H1 (cell line): ENCODE measurements around the gene WDR3. TPM values are rescaled to one million over a fixed set of nuclear protein-coding genes. Genes with fewer than 3 reads are reported as not detected.

ENCODE experiments used
- CTCF ChIA-PET: fragments of 300-600 bp; sonication (Branson Sonifier 250); formaldehyde crosslinking; loops from one replicate; lab custom pipeline; 2021; ENCODE audit not compliant: partially characterized antibody; lab: Charles Lee
- POLR2A ChIA-PET: fragments of 300-600 bp; sonication (Branson Sonifier 250); formaldehyde crosslinking; loops from one replicate; lab custom pipeline; 2021; ENCODE audit warnings: inconsistent platforms; ENCODE audit not compliant: partially characterized antibody; lab: Charles Lee
- DNase-seq, 2 experiments: peaks; one replicate each; pipeline versions ENCODE4 v3.0.0 to v3.0.0-alpha.2; 2010 to 2022; ENCODE audit warnings: low spot score in 2 of 2, low read depth in 1 of 2, mixed read lengths in 1 of 2
- FAIRE-seq: peaks from 2 replicates; lab custom pipeline; 2011; peaks lifted over from hg19 to GRCh38; lab: Jason Lieb, UNC
- H2AFZ ChIP-seq: 2 replicates; pipeline ENCODE4 v1.8.1; 2012; ENCODE audit warnings: low read length, inconsistent platforms
- H2AK5ac ChIP-seq: 2 replicates; pipeline ENCODE4 v1.6.1; 2013; ENCODE audit warnings: low read depth, low read length
- H2BK120ac ChIP-seq: replicated peaks from 2 replicates; pipeline ENCODE3; 2013; ENCODE audit warnings: low read depth, low read length, inconsistent platforms
- H2BK12ac ChIP-seq: 2 replicates; pipeline ENCODE4 v1.6.1; 2013; ENCODE audit warnings: low read depth, low read length
- H2BK15ac ChIP-seq: 2 replicates; pipeline ENCODE4 v1.6.1; 2013; ENCODE audit warnings: low read length
- H2BK20ac ChIP-seq: 2 replicates; pipeline ENCODE4 v1.6.1; 2013; ENCODE audit warnings: low read length
- H2BK5ac ChIP-seq: 2 replicates; pipeline ENCODE4 v1.6.1; 2013; ENCODE audit warnings: low read depth, low read length
- H3K14ac ChIP-seq: 2 replicates; pipeline ENCODE4 v1.6.1; 2013; ENCODE audit warnings: inconsistent platforms; ENCODE audit not compliant: insufficient read length
- H3K18ac ChIP-seq: 2 replicates; pipeline ENCODE4 v1.6.1; 2013; ENCODE audit warnings: low read length; ENCODE audit errors: extremely low read depth
- H3K23ac ChIP-seq: 2 replicates; pipeline ENCODE4 v1.6.1; 2013; ENCODE audit warnings: inconsistent platforms; ENCODE audit not compliant: insufficient read length
- H3K23me2 ChIP-seq: 2 replicates; pipeline ENCODE4 v1.6.1; 2013; ENCODE audit warnings: low read depth, low read length
- H3K27ac ChIP-seq: 2 replicates; pipeline ENCODE4 v1.6.1; 2011; ENCODE audit warnings: low read depth, low read length, inconsistent platforms
- H3K27me3 ChIP-seq, 4 experiments: replicated peaks in 1 of 4; 1 replicate in 1 of 4; 2 replicates in 3 of 4; pipeline versions ENCODE4 v1.6.1 to v1.8.1; 2011 to 2013; ENCODE audit warnings: low read length in 3 of 4, mild to moderate bottlenecking in 3 of 4, inconsistent platforms in 2 of 4, mixed read lengths in 2 of 4, moderate library complexity in 1 of 4; ENCODE audit not compliant: control insufficient read depth in 3 of 4, insufficient read depth in 3 of 4; ENCODE audit errors: extremely low read depth in 1 of 4
- H3K36me3 ChIP-seq, 4 experiments: 2 replicates each; pipeline versions ENCODE4 v1.6.1 to v1.8.1; 2011 to 2013; ENCODE audit warnings: mild to moderate bottlenecking in 4 of 4, low read length in 3 of 4, moderate library complexity in 2 of 4, control low read depth in 1 of 4, inconsistent platforms in 1 of 4; ENCODE audit not compliant: insufficient read depth in 4 of 4, control insufficient read depth in 2 of 4
- H3K4ac ChIP-seq: replicated peaks from 2 replicates; pipeline ENCODE3; 2013; ENCODE audit warnings: low read length, low read depth, mixed read lengths, inconsistent platforms; ENCODE audit not compliant: insufficient read length
- H3K4me1 ChIP-seq, 4 experiments: replicated peaks in 1 of 4; 1 replicate in 1 of 4; 2 replicates in 3 of 4; pipeline versions ENCODE4 v1.6.1 to v1.8.1; 2011 to 2013; ENCODE audit warnings: low read length in 3 of 4, inconsistent platforms in 2 of 4, mixed read lengths in 1 of 4; ENCODE audit not compliant: insufficient read depth in 4 of 4, control insufficient read depth in 3 of 4
- H3K4me2 ChIP-seq, 2 experiments: 2 replicates each; pipeline versions ENCODE4 v1.6.1 to v1.8.1; 2011 to 2013; ENCODE audit warnings: low read depth in 2 of 2, low read length in 2 of 2, control low read depth in 1 of 2, inconsistent platforms in 1 of 2, mild to moderate bottlenecking in 1 of 2; ENCODE audit not compliant: insufficient read depth in 1 of 2
- H3K4me3 ChIP-seq, 4 experiments: fragments of 200-600, 300-600 bp in 1 of 4; sonication (generic), shearing (Covaris generic), sonication (Bioruptor Twin) in 1 of 4; 2 replicates each; pipeline versions ENCODE4 v1.5.1 to v1.8.1; 2011 to 2016; ENCODE audit warnings: low read length in 4 of 4, low read depth in 3 of 4, control low read depth in 2 of 4, inconsistent platforms in 2 of 4, mild to moderate bottlenecking in 2 of 4, mixed read lengths in 1 of 4, moderate library complexity in 1 of 4; ENCODE audit not compliant: insufficient read depth in 2 of 4; ENCODE audit errors: extremely low read depth in 1 of 4
- H3K56ac ChIP-seq: replicated peaks from 2 replicates; pipeline ENCODE3; 2013; ENCODE audit warnings: low read depth, mild to moderate bottlenecking, mixed read lengths, low read length, inconsistent platforms; ENCODE audit not compliant: insufficient read length
- H3K79me1 ChIP-seq: 2 replicates; pipeline ENCODE4 v1.6.1; 2013; ENCODE audit warnings: low read depth, low read length, control low read depth
- H3K79me2 ChIP-seq, 2 experiments: 2 replicates each; pipeline versions ENCODE4 v1.6.1 to v1.8.1; 2012 to 2013; ENCODE audit warnings: low read length in 2 of 2, mild to moderate bottlenecking in 2 of 2, inconsistent platforms in 1 of 2; ENCODE audit not compliant: insufficient read depth in 2 of 2, control insufficient read depth in 1 of 2
- H3K9ac ChIP-seq, 4 experiments: replicated peaks in 1 of 4; 1 replicate in 1 of 4; 2 replicates in 3 of 4; pipeline versions ENCODE4 v1.6.1 to v1.8.1; 2011 to 2013; ENCODE audit warnings: low read depth in 3 of 4, low read length in 3 of 4, control low read depth in 2 of 4, mild to moderate bottlenecking in 2 of 4, moderate library complexity in 2 of 4, inconsistent platforms in 1 of 4; ENCODE audit errors: extremely low read depth in 1 of 4
- H3K9me3 ChIP-seq, 2 experiments: 2 replicates each; pipeline versions ENCODE4 v1.6.1 to v1.8.1; 2012 to 2013; ENCODE audit warnings: mild to moderate bottlenecking in 2 of 2, moderate library complexity in 2 of 2, control low read depth in 1 of 2, inconsistent platforms in 1 of 2, low read depth in 1 of 2, low read length in 1 of 2, mixed read lengths in 1 of 2; ENCODE audit not compliant: insufficient read depth in 2 of 2
- H4K20me1 ChIP-seq, 2 experiments: replicated peaks in 1 of 2; 2 replicates each; pipeline versions ENCODE3 to v1.8.1; 2011 to 2013; ENCODE audit warnings: inconsistent platforms in 2 of 2, low read length in 2 of 2, mild to moderate bottlenecking in 1 of 2; ENCODE audit not compliant: insufficient read depth in 2 of 2, control insufficient read depth in 1 of 2
- H4K5ac ChIP-seq: 2 replicates; pipeline ENCODE4 v1.6.1; 2013; ENCODE audit warnings: low read length, low read depth, mixed read lengths, inconsistent platforms; ENCODE audit not compliant: insufficient read length
- H4K8ac ChIP-seq: 2 replicates; pipeline ENCODE4 v1.8.0; 2013; ENCODE audit warnings: mild to moderate bottlenecking, moderate library complexity, low read length, inconsistent platforms; ENCODE audit not compliant: insufficient read depth; ENCODE audit errors: extremely low read depth
- H4K91ac ChIP-seq: replicated peaks from 2 replicates; pipeline ENCODE3; 2013; ENCODE audit warnings: low read length, mixed read lengths, inconsistent platforms; ENCODE audit not compliant: insufficient read length
- CHD2 ChIP-seq: IDR thresholded peaks from 2 replicates; pipeline ENCODE4 v1.6.1; 2012; ENCODE audit warnings: low read length, improper control_type of control experiment
- CREB1 ChIP-seq: IDR thresholded peaks from 2 replicates; pipeline ENCODE4 v1.6.1; 2012; ENCODE audit warnings: inconsistent platforms
- EP300 ChIP-seq, 2 experiments: IDR thresholded peaks; 1 replicate in 1 of 2; 2 replicates in 1 of 2; pipeline ENCODE4 v1.6.1; 2011 to 2012; ENCODE audit warnings: low read depth in 2 of 2, low read length in 2 of 2, mild to moderate bottlenecking in 2 of 2, borderline replicate concordance in 1 of 2, inconsistent platforms in 1 of 2, moderate library complexity in 1 of 2
- JUND ChIP-seq: IDR thresholded peaks from 2 replicates; pipeline ENCODE4 v1.6.1; 2011; ENCODE audit warnings: mild to moderate bottlenecking, improper control_type of control experiment, low read length
- RAD21 ChIP-seq, 2 experiments: IDR thresholded peaks in 1 of 2; conservative IDR thresholded peaks in 1 of 2; 2 replicates each; pipeline ENCODE4 v1.6.1; 2011; ENCODE audit warnings: low read depth in 2 of 2, low read length in 2 of 2, improper control_type of control experiment in 1 of 2, inconsistent platforms in 1 of 2, mild to moderate bottlenecking in 1 of 2, moderate library complexity in 1 of 2
- RBBP5 ChIP-seq: IDR thresholded peaks from 2 replicates; pipeline ENCODE4 v1.7.1; 2012; ENCODE audit warnings: low read depth, mild to moderate bottlenecking, inconsistent platforms, low read length, moderate library complexity, borderline replicate concordance
- RXRA ChIP-seq: IDR thresholded peaks from 2 replicates; pipeline ENCODE4 v1.6.1; 2011; ENCODE audit warnings: low read depth, mild to moderate bottlenecking, low read length, moderate library complexity; ENCODE audit not compliant: insufficient read depth
- SIX5 ChIP-seq: IDR thresholded peaks from 2 replicates; pipeline ENCODE4 v1.6.1; 2011; ENCODE audit warnings: mild to moderate bottlenecking, low read depth, low read length
- TAF1 ChIP-seq: IDR thresholded peaks from 2 replicates; pipeline ENCODE4 v1.6.1; 2011; ENCODE audit warnings: mild to moderate bottlenecking, low read depth, low read length
- WGBS, 2 experiments: shearing (Covaris generic) in 1 of 2; methylation state at CpG; one replicate each; pipeline versions ENCODE4 v1.1.6 to v1.1.7; 2013 to 2015; ENCODE audit warnings: low lambda C conversion rate in 2 of 2, mixed read lengths in 2 of 2, inconsistent platforms in 1 of 2, low coverage in 1 of 2, missing lambda C conversion rate in 1 of 2; ENCODE audit not compliant: insufficient replicate concordance in 2 of 2, insufficient coverage in 1 of 2, insufficient read length in 1 of 2; ENCODE audit errors: extremely low coverage in 1 of 2, missing lambda C conversion rate in 1 of 2; 5-methylcytosine and 5-hydroxymethylcytosine counted together
- polyA plus RNA-seq, 7 experiments: library from polyadenylated mRNA; depleted of rRNA in 3 of 7; stranded (reverse) in 5 of 7; unstranded in 2 of 7; fragments of >200 nt in 5 of 7; fragments of 200-250 nt in 2 of 7; gene quantifications; 1 replicate in 5 of 7; 2 replicates in 1 of 7; 4 replicates in 1 of 7; pipeline versions ENCODE4 v1.2.1 to v1.2.3, GENCODE V29; 2011 to 2013; ENCODE audit warnings: missing spikeins in 2 of 7, mixed read lengths in 2 of 7
- total RNA-seq: library from RNA; stranded (reverse); fragmentation: NEBNext Ultra II Directional; extraction: Animal tissue kit (Norgen Biotek cat#: 25700); gene quantifications from 2 replicates; pipeline ENCODE4 v1.2.1, GENCODE V29; 2021
- TF ChIP-seq, protein P1 (sequence below): IDR thresholded peaks from 2 replicates; pipeline ENCODE4 v1.6.1; 2012; ENCODE audit warnings: low read length, inconsistent platforms

Gene WDR3
- total and polyA plus RNA-seq, 2 of the 8 experiments (the other 6 are each of a cell fraction or from before 2014, with no cell fraction given): 18.2 to 67.9 TPM

DNA sequence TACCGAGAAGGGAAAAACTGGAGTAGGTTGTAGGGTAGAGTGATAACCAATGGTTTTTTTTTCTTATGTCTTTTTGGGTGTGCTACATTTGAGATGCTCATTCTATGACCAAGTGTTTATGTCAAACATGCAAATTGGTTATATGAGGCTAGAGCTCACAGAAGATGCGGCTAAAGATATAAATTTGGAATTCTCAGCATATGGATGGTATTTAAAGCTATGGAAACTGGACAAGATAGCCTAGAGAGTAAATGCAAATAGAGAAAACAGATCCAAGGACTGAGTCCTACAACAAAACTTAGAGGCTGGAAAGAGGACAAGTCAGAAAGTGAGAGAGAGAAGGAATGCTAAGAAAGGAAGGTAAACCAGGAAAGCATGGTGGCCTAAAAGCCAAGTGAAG is 7.5 kb upstream of the WDR3 start:
- Histone ChIP-seq H3K27me3 (no peaks in the 10 kb centered on the region), H2BK12ac (no peak overlapping the region), H3K4me2 (no peak overlapping the region), H3K14ac (no peak overlapping the region), H3K79me2 (peaks cover 0 to 53% of the 10 kb centered on the region in 2 experiments; a peak in 3 of 4 replicates), H3K27ac (no peak overlapping the region), H4K8ac (no peak overlapping the region), H2BK5ac (no peak overlapping the region), H4K91ac (no peak overlapping the region), H3K9ac (no peak overlapping the region), H3K23ac (no peak overlapping the region), H3K4ac (no peak overlapping the region), H3K23me2 (no peaks in the 10 kb centered on the region), H3K4me1 (no peaks in the 10 kb centered on the region), H4K5ac (no peak overlapping the region), H3K56ac (no peak overlapping the region), H2BK120ac (no peak overlapping the region), H3K9me3 (0 out of 4 replicates have a peak, but pooled peaks cover 0 to 2% of the 10 kb centered on the region in 2 experiments), H3K4me3 (no peak overlapping the region), H4K20me1 (no peaks in the 10 kb centered on the region), H2AFZ (no peak overlapping the region), H2BK15ac (no peak overlapping the region), H2BK20ac (no peak overlapping the region), H2AK5ac (no peak overlapping the region), H3K18ac (no peak overlapping the region), H3K79me1 (no peaks in the 10 kb centered on the region; the same call in 1 of the 2 replicates), H3K36me3 (peaks cover 0 to 17% (median 3%) of the 10 kb centered on the region in 4 experiments; a peak in 5 of 8 replicates)
- WGBS, 2 experiments: 95% methylated on average over 2 of the region's 2 CpGs; no CpG with 5 or more reads in 1 of the 2 experiments
- POLR2A ChIA-PET: no interaction called here
- FAIRE-seq: no peak
- no peak for DNase-seq
- no peak for TF ChIP-seq JUND
- TF ChIP-seq, protein P1, sequence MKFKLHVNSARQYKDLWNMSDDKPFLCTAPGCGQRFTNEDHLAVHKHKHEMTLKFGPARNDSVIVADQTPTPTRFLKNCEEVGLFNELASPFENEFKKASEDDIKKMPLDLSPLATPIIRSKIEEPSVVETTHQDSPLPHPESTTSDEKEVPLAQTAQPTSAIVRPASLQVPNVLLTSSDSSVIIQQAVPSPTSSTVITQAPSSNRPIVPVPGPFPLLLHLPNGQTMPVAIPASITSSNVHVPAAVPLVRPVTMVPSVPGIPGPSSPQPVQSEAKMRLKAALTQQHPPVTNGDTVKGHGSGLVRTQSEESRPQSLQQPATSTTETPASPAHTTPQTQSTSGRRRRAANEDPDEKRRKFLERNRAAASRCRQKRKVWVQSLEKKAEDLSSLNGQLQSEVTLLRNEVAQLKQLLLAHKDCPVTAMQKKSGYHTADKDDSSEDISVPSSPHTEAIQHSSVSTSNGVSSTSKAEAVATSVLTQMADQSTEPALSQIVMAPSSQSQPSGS: no peak
- no peak for TF ChIP-seq CHD2
- TF ChIP-seq RAD21 (IDR thresholded peaks at IDR 0.05 in 1 of 2, conservative IDR thresholded peaks at IDR 0.05 in 1 of 2; ENCODE audit: low read depth in 2 of 2, low read length in 2 of 2): no peak
- no peak for TF ChIP-seq RBBP5
- TF ChIP-seq RXRA: no peak
- no peak for TF ChIP-seq CREB1
- TF ChIP-seq EP300 (IDR thresholded peaks at IDR 0.05; ENCODE audit: borderline replicate concordance in 1 of 2, low read depth in 2 of 2, low read length in 2 of 2): no peak
- TF ChIP-seq TAF1: no peak
- TF ChIP-seq SIX5: no peak
- CTCF ChIA-PET: interaction anchor here (2.1 kb wide), 1 partner anchor 26 kb away, joined by 5 read pairs; no protein-coding TSS in a partner anchor
